Urinary bladder (tissue), 4 donors: Measurements from ENCODE around the gene MDM4. TPM values are rescaled to one million over a fixed set of nuclear protein-coding genes. Genes with fewer than 3 reads are reported as not detected.

Experiments used
- DNase-seq: peaks from one replicate; pipeline ENCODE4 v3.0.0-alpha.2; 2015; ENCODE audit errors: extremely low spot score
- H3K27ac ChIP-seq: one replicate; pipeline ENCODE4 v1.5.1; 2013; ENCODE audit warnings: low read depth, mild to moderate bottlenecking, moderate library complexity
- H3K36me3 ChIP-seq: one replicate; pipeline ENCODE4 v1.6.1; 2013; ENCODE audit warnings: mild to moderate bottlenecking, moderate library complexity; ENCODE audit not compliant: insufficient read depth
- H3K4me1 ChIP-seq: one replicate; pipeline ENCODE4 v1.6.1; 2013; ENCODE audit warnings: mild to moderate bottlenecking, moderate library complexity; ENCODE audit not compliant: insufficient read depth
- H3K4me3 ChIP-seq: one replicate; pipeline ENCODE4 v1.5.1; 2013; ENCODE audit warnings: low read depth, low read length
- WGBS: extraction: QIAGEN DNeasy Blood & Tissue Kit; methylation state at CpG from one replicate; pipeline ENCODE4 v1.1.7; 2013; 5-methylcytosine and 5-hydroxymethylcytosine counted together
- polyA plus RNA-seq: library from polyadenylated mRNA; stranded (reverse); fragments of 200-250 nt; gene quantifications from one replicate; pipeline ENCODE4 v1.2.3, GENCODE V29; 2013
- total RNA-seq: library from RNA; depleted of rRNA; stranded (reverse); fragments of >200 nt; gene quantifications from one replicate; pipeline ENCODE4 v1.2.3, GENCODE V29; 2014
- donor health status: healthy with polysubstance abuse.
- donor health status: healthy.

MDM4 gene
- total and polyA plus RNA-seq, 2 donors = 4.4 to 148 TPM

- DNase-seq = no peak
- WGBS = 93% methylated on average over 10 of the region's 10 CpGs
- Histone ChIP-seq H3K27ac (no peak overlapping the region), H3K4me3 (no peak overlapping the region), H3K4me1 (no peaks in the 10 kb centered on the region), H3K36me3 (no peaks in the 10 kb centered on the region)
Measured at GRCh38 chr1:204577794-204578478, 61.7 kb downstream of the MDM4 start.

GRCh38 chr1:204578867-204579664, 62.9 kb downstream of the MDM4 start:
- H3K4me3 ChIP-seq = no peak overlapping the region
- WGBS = 67% methylated on average over 18 of the region's 18 CpGs
- DNase-seq = peak; percentile 25

GRCh38 chr1:204579681-204580080, 63.5 kb downstream of the MDM4 start:
- no peaks in the 10 kb centered on the region for H3K36me3 ChIP-seq
- WGBS = 89% methylated on average over 6 of the region's 6 CpGs
- no peak overlapping the region for H3K27ac ChIP-seq
- DNase-seq = no peak
- H3K4me3 ChIP-seq = no peak overlapping the region
- no peaks in the 10 kb centered on the region for H3K4me1 ChIP-seq

More at GRCh38 chr1:204578867-204579664, 62.9 kb downstream of the MDM4 start:
- no peak overlapping the region for H3K27ac ChIP-seq
- no peaks in the 10 kb centered on the region for H3K4me1 ChIP-seq
- H3K36me3 ChIP-seq = no peaks in the 10 kb centered on the region

- Histone ChIP-seq H3K36me3 (no peaks in the 10 kb centered on the region), H3K27ac (no peak overlapping the region), H3K4me1 (no peaks in the 10 kb centered on the region), H3K4me3 (no peak overlapping the region)
- 87% methylated on average over 2 of the region's 2 CpGs for WGBS
- DNase-seq = no peak
Measured at GRCh38 chr1:204580862-204581261, 64.7 kb downstream of the MDM4 start.

GRCh38 chr1:204581759-204582158, 65.6 kb downstream of the MDM4 start:
- WGBS = 95% methylated on average over 3 of the region's 3 CpGs
- H3K36me3 ChIP-seq = no peaks in the 10 kb centered on the region

GRCh38 chr1:204583909-204584632, 67.9 kb downstream of the MDM4 start:
- WGBS = 86% methylated on average over 4 of the region's 4 CpGs
- DNase-seq = no peak
- Histone ChIP-seq H3K4me3 (no peak overlapping the region), H3K27ac (no peak overlapping the region), H3K36me3 (no peaks in the 10 kb centered on the region), H3K4me1 (no peaks in the 10 kb centered on the region)

More at GRCh38 chr1:204581759-204582158, 65.6 kb downstream of the MDM4 start:
- Histone ChIP-seq H3K4me1 (no peaks in the 10 kb centered on the region), H3K27ac (no peak overlapping the region), H3K4me3 (no peak overlapping the region)
- no peak for DNase-seq

GRCh38 chr1:204584699-204585372, 68.6 kb downstream of the MDM4 start:
- Histone ChIP-seq H3K4me1 (no peaks in the 10 kb centered on the region), H3K27ac (no peak overlapping the region), H3K36me3 (no peaks in the 10 kb centered on the region), H3K4me3 (no peak overlapping the region)
- DNase-seq = no peak
- WGBS = 80% methylated on average over 11 of the region's 11 CpGs

GRCh38 chr1:204587621-204588020, 71.4 kb downstream of the MDM4 start:
- H3K27ac ChIP-seq = no peak overlapping the region
- H3K4me3 ChIP-seq = no peak overlapping the region
- no peak for DNase-seq
- H3K4me1 ChIP-seq = no peaks in the 10 kb centered on the region
- no peaks in the 10 kb centered on the region for H3K36me3 ChIP-seq
- 73% methylated on average over 6 of the region's 6 CpGs for WGBS

- Histone ChIP-seq H3K27ac (no peak overlapping the region), H3K4me1 (no peaks in the 10 kb centered on the region), H3K4me3 (no peak overlapping the region), H3K36me3 (no peaks in the 10 kb centered on the region)
- no peak for DNase-seq
- WGBS = 77% methylated on average over 5 of the region's 5 CpGs
Measured at GRCh38 chr1:204588826-204589225, 72.6 kb downstream of the MDM4 start.

GRCh38 chr1:204589409-204590038, 73.3 kb downstream of the MDM4 start:
- no peaks in the 10 kb centered on the region for H3K36me3 ChIP-seq
- H3K27ac ChIP-seq = no peak overlapping the region
- no peak for DNase-seq
- 79% methylated on average over 8 of the region's 8 CpGs for WGBS
- H3K4me3 ChIP-seq = no peak overlapping the region
- no peaks in the 10 kb centered on the region for H3K4me1 ChIP-seq

GRCh38 chr1:204591473-204592090, 75.4 kb downstream of the MDM4 start:
- WGBS = 69% methylated on average over 3 of the region's 3 CpGs

GRCh38 chr1:204592246-204592948, 76.2 kb downstream of the MDM4 start:
- Histone ChIP-seq H3K4me3 (no peak overlapping the region), H3K27ac (no peak overlapping the region), H3K36me3 (no peaks in the 10 kb centered on the region), H3K4me1 (no peaks in the 10 kb centered on the region)
- WGBS = 20% methylated on average over 10 of the region's 10 CpGs
- DNase-seq = no peak

More at GRCh38 chr1:204591473-204592090, 75.4 kb downstream of the MDM4 start:
- no peaks in the 10 kb centered on the region for H3K4me1 ChIP-seq
- DNase-seq = no peak
- no peak overlapping the region for H3K27ac ChIP-seq
- no peak overlapping the region for H3K4me3 ChIP-seq
- no peaks in the 10 kb centered on the region for H3K36me3 ChIP-seq
